AG10803 (cell line): Measurements from ENCODE around the gene MBD5.

Experiments
- DNase-seq: peaks from one replicate; pipeline ENCODE4 v3.0.0; 2010; ENCODE audit warnings: low read depth
- H3K4me3 ChIP-seq: 2 replicates; pipeline ENCODE4 v1.5.1; 2011; ENCODE audit warnings: mild to moderate bottlenecking, low read length, control low read depth
- TF ChIP-seq, protein P1 (sequence below): conservative IDR thresholded peaks from 2 replicates; pipeline ENCODE4 v1.5.1; 2011; ENCODE audit warnings: mild to moderate bottlenecking, low read length, control low read depth, inconsistent platforms

The MBD5 gene

DNA sequence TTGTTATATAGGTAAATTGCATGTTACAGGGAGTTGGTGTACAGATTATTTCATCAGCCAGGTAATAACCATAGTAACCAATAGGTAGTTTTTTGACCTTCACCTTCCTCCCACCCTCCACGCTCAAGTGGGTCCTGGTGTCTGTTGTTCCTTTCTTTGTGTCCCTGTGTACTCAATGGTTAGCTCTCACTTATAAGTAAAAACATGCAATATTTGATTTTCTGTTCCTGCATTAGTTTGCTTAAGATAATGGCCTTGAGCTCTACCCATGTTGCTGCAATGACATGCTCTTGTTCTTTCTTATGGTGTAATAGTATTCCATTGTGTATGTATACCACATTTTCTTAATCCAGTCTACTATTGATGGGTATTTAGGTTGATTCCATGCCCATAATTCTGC lies 390.0 kb downstream of the MBD5 start:
- TF ChIP-seq, protein P1, sequence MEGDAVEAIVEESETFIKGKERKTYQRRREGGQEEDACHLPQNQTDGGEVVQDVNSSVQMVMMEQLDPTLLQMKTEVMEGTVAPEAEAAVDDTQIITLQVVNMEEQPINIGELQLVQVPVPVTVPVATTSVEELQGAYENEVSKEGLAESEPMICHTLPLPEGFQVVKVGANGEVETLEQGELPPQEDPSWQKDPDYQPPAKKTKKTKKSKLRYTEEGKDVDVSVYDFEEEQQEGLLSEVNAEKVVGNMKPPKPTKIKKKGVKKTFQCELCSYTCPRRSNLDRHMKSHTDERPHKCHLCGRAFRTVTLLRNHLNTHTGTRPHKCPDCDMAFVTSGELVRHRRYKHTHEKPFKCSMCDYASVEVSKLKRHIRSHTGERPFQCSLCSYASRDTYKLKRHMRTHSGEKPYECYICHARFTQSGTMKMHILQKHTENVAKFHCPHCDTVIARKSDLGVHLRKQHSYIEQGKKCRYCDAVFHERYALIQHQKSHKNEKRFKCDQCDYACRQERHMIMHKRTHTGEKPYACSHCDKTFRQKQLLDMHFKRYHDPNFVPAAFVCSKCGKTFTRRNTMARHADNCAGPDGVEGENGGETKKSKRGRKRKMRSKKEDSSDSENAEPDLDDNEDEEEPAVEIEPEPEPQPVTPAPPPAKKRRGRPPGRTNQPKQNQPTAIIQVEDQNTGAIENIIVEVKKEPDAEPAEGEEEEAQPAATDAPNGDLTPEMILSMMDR, result no peak
- DNase-seq, result no peak

DNA sequence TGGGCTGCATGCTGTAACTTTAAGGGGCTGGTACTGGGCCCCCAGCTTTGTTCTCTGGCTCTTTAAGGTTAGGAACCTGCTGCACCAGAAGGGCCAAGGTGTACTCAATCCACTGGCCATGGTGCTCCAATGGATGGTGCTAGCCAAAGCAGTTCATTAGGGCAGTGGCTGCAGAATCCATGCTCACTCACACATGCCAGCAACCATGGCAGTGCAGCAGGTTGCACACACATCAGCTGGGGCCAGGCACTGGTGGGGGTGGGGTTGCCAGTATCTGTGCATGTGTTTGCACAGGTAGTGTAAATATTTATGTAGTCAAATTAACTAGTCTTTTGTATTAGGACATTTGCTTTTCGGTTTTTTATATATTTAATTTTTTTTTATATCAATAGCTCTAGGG lies 395.4 kb downstream of the MBD5 start:
- no peak overlapping the region for H3K4me3 ChIP-seq
- DNase-seq, result no peak
- TF ChIP-seq, protein P1, result no peak

More for the DNA sequence above, 390.0 kb downstream of the MBD5 start:
- H3K4me3 ChIP-seq, result no peak overlapping the region

DNA sequence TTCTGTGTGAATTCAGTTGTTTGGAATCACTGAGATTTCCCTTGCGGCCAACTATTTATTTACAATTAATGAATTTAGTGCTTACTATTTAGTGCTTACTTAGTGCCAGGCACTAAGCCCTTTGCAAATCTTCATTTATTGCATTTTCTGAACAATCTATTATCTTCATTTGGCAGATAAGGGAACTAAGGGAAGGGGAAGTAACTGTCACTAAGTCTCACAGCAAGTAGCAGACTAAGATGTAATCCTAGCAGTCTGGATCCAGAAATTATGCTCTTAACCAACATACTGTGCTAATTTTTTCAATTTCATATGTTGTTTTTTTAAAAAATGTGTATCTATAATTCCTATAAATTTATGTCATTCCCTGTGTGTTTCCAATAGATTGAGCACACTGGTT lies 409.2 kb downstream of the MBD5 start:
- TF ChIP-seq, protein P1, result no peak
- DNase-seq, result no peak
- no peak overlapping the region for H3K4me3 ChIP-seq

DNA sequence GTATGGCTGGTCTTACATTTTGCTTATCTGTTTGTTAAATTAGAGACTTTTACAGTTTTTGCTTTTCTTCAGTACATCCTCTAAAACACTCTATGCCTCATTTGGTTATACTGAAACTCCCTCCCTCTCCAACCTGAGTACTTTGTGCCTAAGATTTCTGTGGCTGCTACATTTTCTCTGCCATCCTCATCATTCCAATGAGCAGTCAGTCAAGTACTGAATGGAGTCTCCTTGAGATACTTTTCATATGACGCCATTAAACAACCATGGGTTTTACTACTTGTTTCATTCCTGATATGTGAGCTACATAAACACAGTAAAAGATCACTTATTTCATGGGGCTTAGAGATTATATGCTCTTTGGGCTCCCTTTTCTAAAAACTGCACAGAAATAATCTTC lies 427.0 kb downstream of the MBD5 start:
- H3K4me3 ChIP-seq, result no peak overlapping the region
- TF ChIP-seq, protein P1, result no peak
- DNase-seq, result no peak

DNA sequence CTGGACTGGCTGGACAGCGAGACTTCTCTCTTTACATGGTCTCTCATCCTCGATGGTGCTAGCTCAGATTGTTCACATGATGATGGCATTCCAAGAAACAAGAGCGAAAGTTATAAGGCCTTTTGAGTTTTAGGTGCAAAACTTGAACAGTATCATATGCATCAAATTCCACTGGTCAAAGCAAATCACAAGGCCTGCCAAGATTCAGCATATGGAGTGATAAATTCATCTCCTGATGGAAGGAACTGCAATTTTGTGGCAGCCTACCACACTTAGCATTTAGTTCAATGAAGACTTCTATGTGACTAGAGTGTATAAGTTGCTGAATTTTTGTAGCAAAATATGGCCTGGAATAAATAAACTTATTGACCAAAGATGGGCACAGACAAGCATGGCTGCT lies 429.6 kb downstream of the MBD5 start:
- DNase-seq, result no peak
- no peak overlapping the region for H3K4me3 ChIP-seq
- TF ChIP-seq, protein P1, result no peak

DNA sequence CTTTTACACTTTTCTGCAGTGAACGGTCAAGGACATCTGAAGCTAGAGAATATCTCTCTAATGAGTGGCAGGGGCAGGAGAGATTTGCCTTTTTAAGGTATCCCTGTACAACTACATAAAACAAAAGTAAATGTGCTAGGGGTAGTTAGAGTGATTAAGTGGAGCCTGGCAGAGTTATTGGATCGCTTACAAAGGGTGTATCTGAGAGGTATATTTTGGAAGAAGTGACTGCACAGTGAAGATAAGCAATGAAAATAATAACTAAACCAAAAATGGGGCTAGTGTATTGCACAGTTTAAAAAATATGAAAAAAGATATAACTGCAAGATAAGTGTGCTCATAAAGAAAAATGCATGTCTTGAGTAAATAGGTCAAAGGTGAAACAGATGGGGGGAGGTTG lies 430.2 kb downstream of the MBD5 start:
- TF ChIP-seq, protein P1, result no peak
- DNase-seq, result no peak
- H3K4me3 ChIP-seq, result no peak overlapping the region

DNA sequence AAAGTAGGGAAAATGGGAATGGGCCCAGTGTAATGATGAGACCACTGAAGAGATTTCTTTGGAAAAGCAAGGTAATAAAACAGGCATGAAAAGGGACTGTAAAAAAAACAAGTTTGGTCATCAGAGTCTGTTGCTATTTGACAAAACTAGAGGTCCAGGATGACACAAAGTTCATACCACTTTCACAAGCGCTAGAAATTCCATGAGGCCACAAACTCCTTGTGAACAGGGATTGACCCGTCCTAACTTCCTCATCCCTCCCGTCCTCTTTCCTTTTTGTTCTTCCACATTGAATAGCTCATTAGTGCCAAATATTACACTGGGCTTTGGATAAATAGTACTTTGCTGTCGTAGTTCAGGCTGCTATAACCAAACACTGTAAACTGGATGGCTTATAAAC lies 434.9 kb downstream of the MBD5 start:
- no peak overlapping the region for H3K4me3 ChIP-seq
- DNase-seq, result no peak
- TF ChIP-seq, protein P1, result no peak
